Activated CD8-positive, alpha-beta T cell treated with anti-CD3 and anti-CD28 coated beads for 36 hours (primary cell): ENCODE data around the gene SEPSECS. TPM values are rescaled to one million over a fixed set of nuclear protein-coding genes. Genes with fewer than 3 reads are reported as not detected.

Source experiments
- ATAC-seq: fragments of 200-7000 bp; cut with Tn5 transposase; one replicate; pipeline ENCODE4 v1.10.0; 2021; ENCODE audit warnings: mild to moderate bottlenecking, moderate library complexity
- CTCF ChIA-PET: fragments of 350-600 bp; sonication (Branson Sonifier 250); formaldehyde crosslinking; loops from one replicate; lab custom pipeline; 2021; ENCODE audit warnings: antibody characterized with exemption; lab: Charles Lee
- POLR2A ChIA-PET: fragments of 350-600 bp; sonication (Branson Sonifier 250); formaldehyde crosslinking; loops from one replicate; lab custom pipeline; 2021; ENCODE audit warnings: antibody characterized with exemption; lab: Charles Lee
- DNase-seq: peaks from one replicate; pipeline ENCODE4 v3.0.0-alpha.2; 2020
- H3K27ac Mint-ChIP-seq: one replicate; pipeline ENCODE4 v1.8.0; 2021; ENCODE audit warnings: mild to moderate bottlenecking, mixed read lengths
- H3K27me3 Mint-ChIP-seq: one replicate; pipeline ENCODE4 v1.8.0; 2021; ENCODE audit warnings: mixed read lengths
- H3K36me3 Mint-ChIP-seq: one replicate; pipeline ENCODE4 v1.8.0; 2021; ENCODE audit warnings: low read depth, mixed read lengths
- H3K4me1 Mint-ChIP-seq: one replicate; pipeline ENCODE4 v1.8.0; 2021; ENCODE audit warnings: low read depth, mixed read lengths
- H3K4me3 Mint-ChIP-seq: one replicate; pipeline ENCODE4 v1.8.0; 2021; ENCODE audit warnings: mild to moderate bottlenecking, moderate library complexity, mixed read lengths
- H3K9me3 Mint-ChIP-seq: one replicate; pipeline ENCODE4 v1.8.0; 2021; ENCODE audit warnings: mixed read lengths
- intact Hi-C: fragments of 100-400 bp; cut with micrococcal nuclease; formaldehyde crosslinking; loops from one replicate; pipeline ENCODE4 v1.10.0; 2022
- total RNA-seq, 2 experiments: library from RNA; stranded (reverse); gene quantifications; one replicate each; pipeline ENCODE4 v1.2.3, GENCODE V29; 2021
- TF ChIP-seq, protein P1 (sequence below): fragments of 200-600 bp; IDR thresholded peaks from one replicate; pipeline ENCODE4 v1.8.0; 2022; ENCODE audit warnings: antibody characterized with exemption, mild to moderate bottlenecking

SEPSECS gene
- total RNA-seq, 2 experiments from 2014 or later: 13.9 to 15.2 TPM

- DNase-seq (no peak), ATAC-seq (no peak)
- H3K4me3 Mint-ChIP-seq: no peak overlapping the region
- POLR2A ChIA-PET: no interaction called here
- TF ChIP-seq, protein P1, sequence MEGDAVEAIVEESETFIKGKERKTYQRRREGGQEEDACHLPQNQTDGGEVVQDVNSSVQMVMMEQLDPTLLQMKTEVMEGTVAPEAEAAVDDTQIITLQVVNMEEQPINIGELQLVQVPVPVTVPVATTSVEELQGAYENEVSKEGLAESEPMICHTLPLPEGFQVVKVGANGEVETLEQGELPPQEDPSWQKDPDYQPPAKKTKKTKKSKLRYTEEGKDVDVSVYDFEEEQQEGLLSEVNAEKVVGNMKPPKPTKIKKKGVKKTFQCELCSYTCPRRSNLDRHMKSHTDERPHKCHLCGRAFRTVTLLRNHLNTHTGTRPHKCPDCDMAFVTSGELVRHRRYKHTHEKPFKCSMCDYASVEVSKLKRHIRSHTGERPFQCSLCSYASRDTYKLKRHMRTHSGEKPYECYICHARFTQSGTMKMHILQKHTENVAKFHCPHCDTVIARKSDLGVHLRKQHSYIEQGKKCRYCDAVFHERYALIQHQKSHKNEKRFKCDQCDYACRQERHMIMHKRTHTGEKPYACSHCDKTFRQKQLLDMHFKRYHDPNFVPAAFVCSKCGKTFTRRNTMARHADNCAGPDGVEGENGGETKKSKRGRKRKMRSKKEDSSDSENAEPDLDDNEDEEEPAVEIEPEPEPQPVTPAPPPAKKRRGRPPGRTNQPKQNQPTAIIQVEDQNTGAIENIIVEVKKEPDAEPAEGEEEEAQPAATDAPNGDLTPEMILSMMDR: no peak
- H3K4me1 Mint-ChIP-seq: peaks cover 16% of the 10 kb centered on the region
- intact Hi-C loops: no loop called here
- no peaks in the 10 kb centered on the region for H3K27me3 Mint-ChIP-seq
- peaks cover 11% of the 10 kb centered on the region for H3K36me3 Mint-ChIP-seq
- no peaks in the 10 kb centered on the region for H3K9me3 Mint-ChIP-seq
- no peak overlapping the region for H3K27ac Mint-ChIP-seq
- CTCF ChIA-PET: no interaction called here
Measured at GRCh38 chr4:25174674-25175073, 14.4 kb upstream of the SEPSECS start.

DNA sequence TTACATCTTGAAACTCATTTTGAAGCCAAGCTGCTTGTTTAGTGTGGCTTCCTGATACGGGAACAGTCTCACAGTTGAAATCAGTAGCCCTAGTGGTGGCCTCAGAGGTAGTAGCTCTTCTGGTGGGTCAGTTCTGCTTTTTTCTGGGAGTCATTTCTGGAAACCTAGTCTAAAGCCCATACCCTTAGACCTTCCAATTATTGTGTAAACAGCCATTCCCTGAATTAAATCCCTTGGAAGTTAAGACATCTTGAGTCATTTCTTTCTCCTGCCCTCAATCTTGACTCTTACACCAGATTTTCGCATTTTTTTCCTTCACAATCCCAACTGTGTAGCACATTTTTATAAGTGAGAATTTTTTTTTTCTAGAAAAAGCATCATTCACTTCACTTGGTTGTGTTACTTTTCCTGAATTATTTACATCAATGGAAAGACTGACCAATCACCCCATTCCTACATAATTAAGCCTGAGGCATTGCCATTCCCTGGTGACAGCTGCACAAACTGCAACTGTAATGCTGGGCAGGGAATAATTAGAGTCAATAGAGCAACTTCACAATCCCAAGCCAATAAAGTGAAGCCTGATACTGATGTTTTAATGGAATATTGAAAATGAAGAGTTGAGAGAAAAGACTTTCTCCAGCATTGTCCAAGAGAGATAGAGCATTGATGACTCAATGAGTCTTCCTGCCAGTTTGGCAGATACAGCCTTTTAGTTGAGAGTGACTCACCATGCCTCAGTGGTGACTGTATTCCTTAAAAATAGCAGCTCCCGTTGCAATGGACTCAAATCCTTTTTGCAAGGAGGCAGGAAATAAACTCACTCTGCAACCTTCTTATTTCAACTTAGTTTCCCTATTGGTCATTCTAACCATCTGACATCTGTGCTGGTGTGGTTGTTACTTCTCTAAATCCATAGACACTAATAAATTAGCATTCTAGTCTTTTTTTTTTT is 13.0 kb upstream of the SEPSECS start:
- CTCF ChIA-PET: no interaction called here

DNA sequence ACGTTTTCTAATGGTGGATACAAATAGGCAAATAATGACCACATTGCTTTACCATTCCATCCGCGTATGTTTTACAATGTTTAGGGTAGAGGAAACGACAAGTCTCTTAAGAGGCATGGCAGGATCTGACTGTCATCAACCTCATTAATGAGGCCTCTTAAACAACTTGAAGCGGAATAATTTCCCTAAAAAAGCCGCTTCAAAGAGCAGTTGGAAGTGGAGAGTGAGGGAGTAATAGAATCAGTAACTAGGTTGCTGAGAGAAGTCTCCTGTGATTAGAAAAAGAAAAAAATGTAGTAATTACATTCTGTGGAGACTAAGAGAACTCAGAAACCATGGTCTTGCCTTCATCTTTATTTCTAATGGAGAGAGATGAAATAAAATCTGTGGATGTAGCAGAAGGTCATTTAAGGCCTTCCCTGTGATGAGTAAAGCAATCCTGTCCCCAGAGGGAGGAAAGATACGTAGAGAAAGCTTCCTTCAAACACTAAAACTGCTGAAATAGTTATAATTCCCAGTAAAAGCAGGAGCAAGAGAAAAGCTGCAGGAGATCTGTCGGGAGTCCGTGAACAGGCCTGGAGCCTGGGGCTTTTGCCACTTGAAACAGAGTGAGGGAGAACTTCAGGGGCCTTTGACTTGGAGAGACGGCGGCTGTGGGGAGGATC is 11.1 kb upstream of the SEPSECS start:
- TF ChIP-seq, protein P1: no peak
- Mint-ChIP-seq H3K4me1 (peaks cover 6% of the 10 kb centered on the region), H3K36me3 (peaks cover 20% of the 10 kb centered on the region), H3K9me3 (no peaks in the 10 kb centered on the region), H3K27ac (no peak overlapping the region), H3K4me3 (no peak overlapping the region), H3K27me3 (no peaks in the 10 kb centered on the region)
- DNase-seq (no peak), ATAC-seq (no peak)
- intact Hi-C loops: no loop called here
- POLR2A ChIA-PET: no interaction called here
- CTCF ChIA-PET: interaction anchor here (1.3 kb wide), 1 partner anchor 9 kb away, joined by 3 read pairs; no protein-coding TSS in a partner anchor

More for the DNA sequence above, 13.0 kb upstream of the SEPSECS start:
- DNase-seq (no peak), ATAC-seq (no peak)
- H3K27me3 Mint-ChIP-seq: no peaks in the 10 kb centered on the region
- TF ChIP-seq, protein P1: no peak
- POLR2A ChIA-PET: interaction anchor here (0.6 kb wide), 1 partner anchor 157 kb away, joined by 3 read pairs; no protein-coding TSS in a partner anchor
- H3K36me3 Mint-ChIP-seq: peaks cover 13% of the 10 kb centered on the region
- no peaks in the 10 kb centered on the region for H3K9me3 Mint-ChIP-seq
- H3K4me1 Mint-ChIP-seq: peaks cover 2% of the 10 kb centered on the region
- no peak overlapping the region for H3K27ac Mint-ChIP-seq
- intact Hi-C loops: no loop called here
- H3K4me3 Mint-ChIP-seq: no peak overlapping the region

DNA sequence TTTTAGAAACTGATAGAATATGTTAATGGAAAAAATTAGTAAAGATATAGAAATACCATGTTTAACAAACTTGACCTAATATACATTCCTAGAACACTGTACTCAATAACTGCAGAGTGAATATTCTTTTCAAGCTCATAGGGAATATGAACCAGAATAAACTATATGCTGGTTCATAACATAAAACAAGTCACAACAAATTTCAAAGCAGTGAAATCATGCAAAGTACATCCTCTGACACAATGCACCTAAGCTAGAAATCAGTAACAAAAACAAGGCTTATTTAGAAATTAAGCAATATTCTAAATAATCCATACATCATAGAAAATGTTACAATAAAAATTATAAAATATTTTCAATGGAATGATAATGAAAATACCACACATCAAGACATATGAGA is 9.2 kb upstream of the SEPSECS start:
- no peak for DNase-seq
- H3K27ac Mint-ChIP-seq: no peak overlapping the region
- no peak overlapping the region for H3K4me3 Mint-ChIP-seq
- H3K4me1 Mint-ChIP-seq: peaks cover 8% of the 10 kb centered on the region
- H3K9me3 Mint-ChIP-seq: no peaks in the 10 kb centered on the region
- POLR2A ChIA-PET: interaction anchor here (0.9 to 1.0 kb wide), 2 partner anchors 9 to 64 kb away, joined by 3 to 4 read pairs; no protein-coding TSS in a partner anchor
- TF ChIP-seq, protein P1: no peak
- CTCF ChIA-PET: interaction anchor here (1.0 kb wide), 1 partner anchor 25 kb away, joined by 3 read pairs; no protein-coding TSS in a partner anchor
- ATAC-seq: no peak
- intact Hi-C loops: no loop called here
- peaks cover 30% of the 10 kb centered on the region for H3K36me3 Mint-ChIP-seq
- no peaks in the 10 kb centered on the region for H3K27me3 Mint-ChIP-seq
